Hepatocyte (in vitro differentiated cells): Measurements from ENCODE around the gene HSFX3. TPM values are rescaled to one million over a fixed set of nuclear protein-coding genes. Genes with fewer than 3 reads are reported as not detected.

Source experiments
- DNase-seq: peaks from one replicate; pipeline ENCODE4 v3.0.0-alpha.2; 2016; ENCODE audit warnings: low spot score
- H2AFZ ChIP-seq: fragments of 200-600 bp; sonication (generic); 2 replicates; pipeline ENCODE4 v1.6.0; 2016; ENCODE audit warnings: antibody characterized with exemption, mild to moderate bottlenecking
- H3K27ac ChIP-seq: fragments of 200-600 bp; sonication (generic); 2 replicates; pipeline ENCODE4 v1.5.1; 2016; ENCODE audit warnings: mild to moderate bottlenecking
- H3K27me3 ChIP-seq: fragments of 200-600 bp; sonication (generic); 2 replicates; pipeline ENCODE4 v1.6.1; 2016
- H3K36me3 ChIP-seq: fragments of 200-600 bp; sonication (generic); replicated peaks from 2 replicates; pipeline ENCODE4 v1.5.1; 2016; ENCODE audit warnings: low read depth; ENCODE audit not compliant: insufficient read depth
- H3K4me1 ChIP-seq: fragments of 200-600 bp; sonication (generic); 2 replicates; pipeline ENCODE4 v1.5.1; 2016; ENCODE audit warnings: mild to moderate bottlenecking, moderate library complexity; ENCODE audit not compliant: insufficient read depth
- H3K4me2 ChIP-seq: fragments of 200-600 bp; sonication (generic); 2 replicates; pipeline ENCODE4 v1.6.0; 2016
- H3K4me3 ChIP-seq: fragments of 200-600 bp; sonication (generic); 2 replicates; pipeline ENCODE4 v1.5.1; 2016; ENCODE audit warnings: mild to moderate bottlenecking
- H3K79me2 ChIP-seq: fragments of 200-600 bp; sonication (generic); 2 replicates; pipeline ENCODE4 v1.6.0; 2017; ENCODE audit warnings: mild to moderate bottlenecking
- H3K9me2 ChIP-seq: fragments of 200-600 bp; sonication (generic); replicated peaks from 2 replicates; pipeline ENCODE4 v1.6.0; 2017; ENCODE audit warnings: mild to moderate bottlenecking; ENCODE audit not compliant: insufficient read depth
- H3K9me3 ChIP-seq: fragments of 200-600 bp; sonication (generic); 2 replicates; pipeline ENCODE4 v1.5.1; 2016; ENCODE audit warnings: low read depth, mild to moderate bottlenecking
- H4K20me1 ChIP-seq: fragments of 200-600 bp; sonication (generic); 2 replicates; pipeline ENCODE4 v1.6.0; 2016; ENCODE audit warnings: mild to moderate bottlenecking; ENCODE audit not compliant: insufficient read depth, poor library complexity, severe bottlenecking
- EZH2 ChIP-seq: fragments of 200-600 bp; sonication (generic); IDR thresholded peaks from 2 replicates; pipeline ENCODE4 v1.6.1; 2016; ENCODE audit warnings: antibody characterized with exemption, mild to moderate bottlenecking, borderline replicate concordance
- EZH2phosphoT487 ChIP-seq: fragments of 200-600 bp; sonication (generic); IDR thresholded peaks from one replicate; pipeline ENCODE4 v1.6.1; 2018; ENCODE audit warnings: antibody characterized with exemption, mild to moderate bottlenecking, low read depth, moderate library complexity; ENCODE audit not compliant: unreplicated experiment, severe bottlenecking
- WGBS: methylation state at CpG from one replicate; pipeline ENCODE4 v1.1.6; 2016; ENCODE audit warnings: low lambda C conversion rate; ENCODE audit errors: missing lambda C conversion rate; 5-methylcytosine and 5-hydroxymethylcytosine counted together
- polyA plus RNA-seq: library from polyadenylated mRNA; unstranded; fragments of >200 nt; fragmentation: Nextera tagmentation; extraction: Ambion mirVana; gene quantifications from 2 replicates; pipeline ENCODE4 v1.2.1, GENCODE V29; 2016
- total RNA-seq: library from RNA; depleted of rRNA; stranded (reverse); fragments of >200 nt; gene quantifications from 2 replicates; pipeline ENCODE4 v1.2.3, GENCODE V29; 2014
- TF ChIP-seq, protein P1 (sequence below): fragments of 200-600 bp; sonication (generic); IDR thresholded peaks from 2 replicates; pipeline ENCODE4 v1.5.1; 2016; ENCODE audit warnings: antibody characterized with exemption, mild to moderate bottlenecking; ENCODE audit not compliant: poor library complexity

HSFX3 gene
- total and polyA plus RNA-seq, 2 experiments from 2014 or later, result not detected

DNA sequence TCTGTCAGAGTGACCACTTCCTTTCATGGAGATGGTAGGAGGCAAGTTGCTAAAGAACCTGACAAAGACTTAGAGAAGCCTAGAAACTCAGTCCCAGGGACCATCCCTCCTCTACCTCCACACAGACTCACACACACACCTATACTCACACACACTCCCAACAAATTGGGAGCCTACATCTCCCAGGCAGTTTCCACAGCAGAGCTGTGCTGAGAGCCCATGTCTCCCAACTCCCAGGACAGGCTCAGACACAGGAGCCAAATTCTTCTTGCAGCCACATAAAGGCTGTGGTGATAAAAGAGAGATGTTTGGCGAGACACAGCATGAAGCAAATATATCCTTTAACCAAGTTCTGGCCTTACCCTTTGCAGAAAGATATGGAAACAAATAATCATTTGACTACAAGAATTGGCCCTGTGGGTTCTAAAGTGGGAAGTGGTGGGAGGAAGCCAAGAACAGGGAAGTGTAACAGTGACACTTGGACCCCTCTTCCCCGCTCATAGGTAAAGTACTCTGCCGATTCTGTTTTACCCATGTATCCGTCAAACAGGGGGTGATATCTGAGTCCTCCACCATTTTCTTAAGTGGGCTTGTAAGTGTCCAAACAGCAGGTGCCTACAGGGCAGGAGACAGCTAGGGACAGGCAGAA is 33.6 kb downstream of the HSFX3 start:
- H4K20me1 ChIP-seq, result no peaks in the 10 kb centered on the region
- no peaks in the 10 kb centered on the region for H3K27me3 ChIP-seq
- H2AFZ ChIP-seq, result no peak overlapping the region
- no peaks in the 10 kb centered on the region for H3K9me2 ChIP-seq
- TF ChIP-seq EZH2phosphoT487 (no peak), EZH2 (no peak)
- TF ChIP-seq, protein P1, sequence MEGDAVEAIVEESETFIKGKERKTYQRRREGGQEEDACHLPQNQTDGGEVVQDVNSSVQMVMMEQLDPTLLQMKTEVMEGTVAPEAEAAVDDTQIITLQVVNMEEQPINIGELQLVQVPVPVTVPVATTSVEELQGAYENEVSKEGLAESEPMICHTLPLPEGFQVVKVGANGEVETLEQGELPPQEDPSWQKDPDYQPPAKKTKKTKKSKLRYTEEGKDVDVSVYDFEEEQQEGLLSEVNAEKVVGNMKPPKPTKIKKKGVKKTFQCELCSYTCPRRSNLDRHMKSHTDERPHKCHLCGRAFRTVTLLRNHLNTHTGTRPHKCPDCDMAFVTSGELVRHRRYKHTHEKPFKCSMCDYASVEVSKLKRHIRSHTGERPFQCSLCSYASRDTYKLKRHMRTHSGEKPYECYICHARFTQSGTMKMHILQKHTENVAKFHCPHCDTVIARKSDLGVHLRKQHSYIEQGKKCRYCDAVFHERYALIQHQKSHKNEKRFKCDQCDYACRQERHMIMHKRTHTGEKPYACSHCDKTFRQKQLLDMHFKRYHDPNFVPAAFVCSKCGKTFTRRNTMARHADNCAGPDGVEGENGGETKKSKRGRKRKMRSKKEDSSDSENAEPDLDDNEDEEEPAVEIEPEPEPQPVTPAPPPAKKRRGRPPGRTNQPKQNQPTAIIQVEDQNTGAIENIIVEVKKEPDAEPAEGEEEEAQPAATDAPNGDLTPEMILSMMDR, result no peak
- 62% methylated on average over 4 of the region's 4 CpGs for WGBS
- no peaks in the 10 kb centered on the region for H3K79me2 ChIP-seq
- no peak overlapping the region for H3K27ac ChIP-seq
- H3K36me3 ChIP-seq, result no peaks in the 10 kb centered on the region
- peaks cover 7% of the 10 kb centered on the region for H3K9me3 ChIP-seq
- no peak for DNase-seq
- no peak overlapping the region for H3K4me3 ChIP-seq
- no peak overlapping the region for H3K4me2 ChIP-seq
- no peaks in the 10 kb centered on the region for H3K4me1 ChIP-seq

DNA sequence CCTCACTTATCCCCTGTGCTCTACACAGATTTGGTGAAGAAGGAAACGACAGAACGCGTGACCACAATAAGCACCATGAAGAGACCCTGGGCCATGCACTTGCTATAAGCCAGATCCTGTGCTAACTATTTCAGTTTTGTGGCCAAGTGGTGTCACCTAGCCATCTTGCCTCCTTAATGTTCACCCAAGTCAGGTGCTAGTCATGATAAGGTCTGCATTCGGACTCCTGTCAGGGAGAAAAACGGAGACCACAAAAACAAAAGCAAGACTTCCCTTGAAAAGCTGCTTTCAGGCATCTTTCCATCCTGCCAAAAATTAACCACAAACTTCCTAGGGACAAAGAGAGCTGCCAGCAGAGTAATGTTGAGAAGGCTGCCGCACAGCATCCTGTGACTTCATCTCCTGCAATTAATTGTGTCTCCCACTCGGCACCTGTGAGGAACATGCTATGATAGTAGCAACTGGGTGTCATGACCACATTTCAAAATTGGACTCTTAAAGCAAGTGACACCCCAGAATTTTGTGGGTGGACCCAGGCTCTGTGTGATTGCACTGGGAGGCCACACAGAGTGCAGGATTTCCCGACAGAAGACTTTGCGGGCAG is 35.8 kb downstream of the HSFX3 start:
- Histone ChIP-seq H3K4me1 (no peaks in the 10 kb centered on the region), H3K27ac (no peak overlapping the region), H3K27me3 (no peaks in the 10 kb centered on the region), H3K4me2 (no peak overlapping the region), H4K20me1 (no peaks in the 10 kb centered on the region), H3K36me3 (no peaks in the 10 kb centered on the region), H3K4me3 (no peak overlapping the region), H2AFZ (no peak overlapping the region), H3K79me2 (no peaks in the 10 kb centered on the region), H3K9me2 (no peaks in the 10 kb centered on the region), H3K9me3 (no peaks in the 10 kb centered on the region)
- WGBS, result 83% methylated on average over 9 of the region's 9 CpGs
- no peak for DNase-seq
- no peak for TF ChIP-seq EZH2phosphoT487
- TF ChIP-seq, protein P1, result no peak

DNA sequence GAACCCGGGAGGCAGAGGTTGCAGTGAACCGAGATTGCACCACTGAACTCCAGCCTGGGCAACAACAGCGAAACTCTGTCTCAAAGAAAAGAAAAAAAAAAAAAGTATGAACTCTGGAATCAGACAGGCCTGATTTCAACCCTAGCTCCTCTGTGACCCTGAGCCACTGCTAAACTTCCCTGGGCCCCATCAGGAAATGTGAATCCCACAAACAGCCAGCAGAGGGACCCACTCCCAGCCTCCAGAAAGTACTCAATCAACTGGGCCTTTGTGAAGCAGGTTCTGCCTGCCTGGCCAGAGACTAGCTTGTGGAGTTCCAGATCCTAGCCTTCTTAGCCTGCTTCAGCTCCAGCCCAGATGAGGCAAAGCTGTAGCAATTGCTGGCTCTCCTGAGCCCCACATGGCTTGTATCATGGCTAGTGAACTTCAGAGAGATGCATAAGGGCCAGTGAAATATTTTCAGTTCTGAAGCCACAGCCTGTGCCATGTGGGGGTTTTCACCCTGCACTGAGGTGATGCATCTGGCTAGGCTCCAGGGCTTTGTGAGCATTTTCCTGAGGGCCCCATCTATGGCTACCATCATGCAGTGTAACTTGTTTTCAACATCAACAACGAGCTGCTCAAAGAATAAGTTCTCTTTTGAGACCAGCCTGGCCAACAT is 37.4 kb downstream of the HSFX3 start:
- Histone ChIP-seq H3K4me1 (no peaks in the 10 kb centered on the region), H3K36me3 (no peaks in the 10 kb centered on the region), H3K4me2 (no peak overlapping the region), H3K9me3 (no peaks in the 10 kb centered on the region), H3K4me3 (no peak overlapping the region), H3K27ac (peak overlapping the region; percentile 23), H2AFZ (no peak overlapping the region), H3K9me2 (no peaks in the 10 kb centered on the region), H3K27me3 (no peaks in the 10 kb centered on the region), H4K20me1 (no peaks in the 10 kb centered on the region), H3K79me2 (no peaks in the 10 kb centered on the region)
- TF ChIP-seq EZH2phosphoT487, result no peak
- no peak for TF ChIP-seq EZH2
- TF ChIP-seq, protein P1, result peak; percentile 50
- DNase-seq, result peak; percentile 58
- WGBS, result 75% methylated on average over 4 of the region's 4 CpGs
